GM12874 (cell line): ENCODE measurements around the gene JARID2.

ENCODE experiments used
- TF ChIP-seq, protein P1 (sequence below): IDR thresholded peaks from 2 replicates; pipeline ENCODE4 v1.5.1; 2011; ENCODE audit warnings: low read depth, mild to moderate bottlenecking, control low read depth, low read length, moderate library complexity; ENCODE audit not compliant: insufficient read depth

The JARID2 gene

DNA sequence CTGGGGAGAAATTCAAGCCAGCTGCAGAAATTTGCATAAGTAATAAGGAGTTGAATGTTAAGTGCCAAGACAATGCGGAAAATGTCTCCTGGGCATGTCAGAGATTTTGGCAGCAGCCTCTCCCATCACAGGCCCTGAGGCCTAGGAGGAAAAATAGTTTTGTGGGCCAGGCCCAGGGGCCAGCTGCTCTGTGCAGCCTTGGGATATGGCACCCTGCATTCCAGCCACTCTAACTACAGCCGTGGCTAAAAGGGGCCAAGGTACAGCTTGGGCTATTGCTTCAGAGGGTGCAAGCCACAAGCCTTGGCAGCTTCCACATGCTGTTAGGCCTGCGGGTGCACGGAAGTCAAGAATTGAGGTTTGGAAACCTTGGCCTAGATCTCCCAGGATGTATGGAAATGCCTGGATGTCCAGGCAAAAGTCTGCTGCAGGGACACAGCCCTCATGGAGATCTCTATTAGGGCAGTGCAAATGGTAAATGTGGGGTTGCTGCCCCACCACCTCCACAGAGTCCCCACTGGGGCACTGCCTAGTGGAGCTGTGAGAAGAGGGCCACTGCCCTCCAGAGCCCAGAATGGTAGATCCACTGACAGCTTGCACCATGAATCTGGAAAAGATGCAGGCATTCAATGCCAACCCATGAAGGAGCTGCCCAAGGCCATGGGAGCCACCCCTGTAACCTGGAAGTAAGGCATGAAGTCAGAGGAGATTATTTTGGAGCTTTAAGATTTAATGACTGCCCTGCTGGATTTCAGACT, 290.5 kb downstream of the JARID2 start:
- TF ChIP-seq, protein P1, sequence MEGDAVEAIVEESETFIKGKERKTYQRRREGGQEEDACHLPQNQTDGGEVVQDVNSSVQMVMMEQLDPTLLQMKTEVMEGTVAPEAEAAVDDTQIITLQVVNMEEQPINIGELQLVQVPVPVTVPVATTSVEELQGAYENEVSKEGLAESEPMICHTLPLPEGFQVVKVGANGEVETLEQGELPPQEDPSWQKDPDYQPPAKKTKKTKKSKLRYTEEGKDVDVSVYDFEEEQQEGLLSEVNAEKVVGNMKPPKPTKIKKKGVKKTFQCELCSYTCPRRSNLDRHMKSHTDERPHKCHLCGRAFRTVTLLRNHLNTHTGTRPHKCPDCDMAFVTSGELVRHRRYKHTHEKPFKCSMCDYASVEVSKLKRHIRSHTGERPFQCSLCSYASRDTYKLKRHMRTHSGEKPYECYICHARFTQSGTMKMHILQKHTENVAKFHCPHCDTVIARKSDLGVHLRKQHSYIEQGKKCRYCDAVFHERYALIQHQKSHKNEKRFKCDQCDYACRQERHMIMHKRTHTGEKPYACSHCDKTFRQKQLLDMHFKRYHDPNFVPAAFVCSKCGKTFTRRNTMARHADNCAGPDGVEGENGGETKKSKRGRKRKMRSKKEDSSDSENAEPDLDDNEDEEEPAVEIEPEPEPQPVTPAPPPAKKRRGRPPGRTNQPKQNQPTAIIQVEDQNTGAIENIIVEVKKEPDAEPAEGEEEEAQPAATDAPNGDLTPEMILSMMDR = no peak

DNA sequence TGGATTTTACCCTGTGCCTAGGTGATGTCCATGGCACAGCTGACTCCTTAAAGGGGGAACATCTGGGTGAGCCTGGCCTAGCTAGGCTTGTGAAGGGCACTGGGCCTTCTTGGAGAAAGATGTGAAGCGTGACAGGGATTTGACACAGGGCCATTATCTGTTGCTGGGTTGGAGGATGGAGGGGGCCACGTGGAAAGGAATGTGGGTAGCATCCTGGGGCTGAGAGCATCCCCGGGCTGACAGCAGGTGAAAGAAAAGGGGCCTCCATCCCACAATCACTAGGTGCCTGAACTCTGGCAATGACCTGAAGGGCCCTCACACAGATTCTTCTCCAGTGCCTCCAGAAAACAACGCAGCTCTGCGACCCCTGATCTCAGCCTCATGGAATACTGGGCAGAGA, 292.2 kb downstream of the JARID2 start:
- TF ChIP-seq, protein P1 = no peak

DNA sequence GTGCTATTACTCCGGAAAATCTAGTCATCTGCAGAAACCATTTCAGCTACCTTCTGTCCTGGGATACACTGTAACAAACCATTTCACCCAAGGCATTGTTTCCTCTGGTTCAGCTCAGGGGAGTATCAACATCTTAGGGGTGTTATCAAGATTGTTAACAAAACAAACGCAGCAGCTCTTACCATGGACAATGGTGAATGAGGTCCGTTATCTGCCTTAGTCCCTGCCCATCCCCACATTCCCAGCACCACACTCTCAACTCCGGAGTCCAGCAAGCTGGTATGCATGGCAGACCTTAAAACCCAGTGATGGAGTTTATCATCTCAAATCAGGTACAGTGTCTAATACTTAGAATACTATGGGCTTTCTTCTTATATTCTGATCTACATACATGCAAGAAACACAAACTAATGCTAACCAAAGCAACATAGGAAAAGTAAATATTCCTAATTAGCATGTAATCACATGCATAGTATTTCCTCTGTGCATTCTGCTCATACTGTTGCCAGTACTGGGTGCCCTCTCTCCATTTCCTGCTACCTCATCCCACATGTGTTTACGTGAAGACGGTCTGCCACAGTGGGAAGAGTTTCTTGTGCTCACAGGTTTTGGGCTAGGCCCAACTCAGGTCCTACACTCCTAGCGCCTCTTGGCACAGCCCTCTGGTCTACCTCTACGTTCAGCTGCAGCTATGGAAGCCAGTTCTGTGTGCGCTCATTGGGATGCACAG, 293.1 kb downstream of the JARID2 start:
- TF ChIP-seq, protein P1 = no peak

DNA sequence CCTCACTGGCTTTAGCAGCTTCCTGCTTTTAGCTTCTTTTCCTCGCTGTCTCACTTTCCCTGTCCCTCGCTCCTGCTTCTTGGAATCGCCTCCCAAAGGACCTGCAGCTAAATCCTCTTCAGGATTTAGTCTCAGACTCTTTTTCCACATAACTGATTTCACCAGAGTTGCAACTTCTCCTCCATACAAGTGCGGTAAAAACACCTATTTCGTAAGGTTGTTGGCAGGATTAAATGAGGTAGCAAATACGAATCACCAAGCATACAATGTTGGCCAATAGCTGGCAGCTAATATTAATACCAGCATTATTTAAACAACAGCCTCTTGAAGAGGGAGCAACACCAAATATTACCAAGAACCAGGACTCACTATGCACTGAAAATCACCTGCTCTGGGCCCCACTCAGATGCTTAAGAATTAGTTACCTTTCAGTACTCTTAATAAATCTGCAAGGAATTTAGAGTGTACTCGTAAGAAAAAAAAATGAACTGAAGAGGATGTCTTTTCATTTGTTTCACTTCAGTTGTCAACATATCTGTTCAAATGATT, 293.9 kb downstream of the JARID2 start:
- TF ChIP-seq, protein P1 = no peak

DNA sequence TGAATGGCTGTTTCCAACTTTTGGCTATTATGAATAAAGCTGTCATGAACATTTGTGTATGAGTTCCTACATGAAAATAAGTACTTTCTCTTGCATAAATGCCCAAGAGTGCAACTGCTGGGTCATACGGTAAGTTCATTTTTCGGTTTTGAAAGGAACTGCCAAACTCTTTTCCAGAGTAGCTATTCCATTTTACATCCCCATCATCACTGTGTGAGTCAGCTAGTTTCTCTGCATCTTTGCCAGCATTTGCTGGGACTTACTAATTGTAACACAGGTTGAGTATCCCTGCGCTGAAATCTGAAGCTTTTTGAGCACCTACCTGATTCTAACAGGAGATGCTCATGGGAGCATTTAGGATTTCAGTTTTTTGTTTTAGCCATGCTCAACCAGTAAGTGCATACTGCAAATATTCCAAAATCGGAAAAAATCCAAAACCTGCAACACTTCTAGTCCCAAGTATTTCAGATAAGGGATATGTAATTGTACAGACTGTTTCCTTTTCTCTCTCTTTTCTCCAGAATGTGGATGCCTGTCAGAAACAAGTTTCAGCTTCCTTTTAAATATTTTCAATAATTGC, 298.5 kb downstream of the JARID2 start:
- TF ChIP-seq, protein P1 = no peak

DNA sequence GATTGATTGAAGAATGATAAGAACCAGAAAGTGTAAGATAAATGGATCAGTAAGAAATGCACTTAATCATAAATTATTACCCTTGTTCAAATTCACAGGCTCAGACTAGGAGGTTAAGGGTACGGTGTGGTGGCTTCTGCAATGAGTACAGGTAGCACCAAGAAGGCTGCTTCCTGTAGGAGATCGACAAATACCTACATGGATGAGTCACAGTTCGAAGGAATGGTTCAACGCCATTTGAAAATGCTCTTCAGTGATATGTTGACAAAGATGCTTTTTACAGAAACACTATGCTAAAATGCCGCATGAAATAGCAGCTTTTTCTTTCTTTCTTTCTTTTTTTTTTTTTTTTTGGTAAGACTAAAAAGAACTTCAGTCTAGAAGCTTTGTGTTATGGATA, 300.7 kb downstream of the JARID2 start:
- TF ChIP-seq, protein P1 = no peak

DNA sequence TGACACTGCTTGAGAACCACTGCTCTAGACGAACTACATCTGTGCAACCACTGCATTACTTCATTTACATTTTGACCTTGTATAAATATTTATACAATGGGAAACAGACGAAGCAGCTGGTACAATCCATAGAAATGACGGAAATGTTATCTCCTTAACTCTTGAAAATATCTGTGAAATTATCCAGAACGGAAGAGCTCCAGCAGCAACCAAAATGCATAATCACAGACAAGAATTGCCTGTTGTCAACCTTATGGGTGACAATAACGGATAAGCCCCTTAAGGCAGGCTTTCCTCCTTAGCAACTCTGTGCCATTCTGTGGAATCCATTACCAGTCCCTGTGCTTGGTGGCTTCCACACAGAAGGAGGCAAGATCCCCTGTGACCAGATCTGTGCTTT, 301.5 kb downstream of the JARID2 start:
- TF ChIP-seq, protein P1 = no peak
